B cell (primary cell): ENCODE data around the gene MYH11.

ENCODE experiments used
- EZH2 ChIP-seq: IDR thresholded peaks from 2 replicates; pipeline ENCODE4 v1.6.1; 2012; ENCODE audit warnings: borderline replicate concordance, low read depth, mild to moderate bottlenecking, moderate library complexity, low read length; ENCODE audit not compliant: insufficient read depth, poor library complexity, severe bottlenecking
- TF ChIP-seq, protein P1 (sequence below): fragments of 200-600 bp; IDR thresholded peaks from one replicate; pipeline ENCODE4 v1.8.0; 2022; ENCODE audit warnings: antibody characterized with exemption, mild to moderate bottlenecking

DNA sequence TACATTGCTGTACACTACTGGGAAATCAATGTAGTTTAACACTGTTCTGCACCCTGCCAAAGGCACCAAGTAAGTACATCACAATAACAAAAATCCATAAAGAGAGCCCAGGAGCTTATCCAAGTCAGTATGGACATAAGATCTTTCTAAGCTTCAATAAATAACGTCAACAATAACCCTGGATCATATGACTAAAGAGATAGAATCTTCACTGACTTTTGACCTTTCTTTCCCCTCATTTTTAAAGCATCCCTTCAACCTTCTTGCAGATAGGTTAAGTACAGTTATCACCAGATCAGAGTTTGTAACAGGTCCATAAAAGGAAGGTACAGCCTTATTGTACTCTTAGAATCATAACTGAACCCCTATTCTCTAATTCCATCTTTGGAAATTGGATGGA is 29.2 kb upstream of the MYH11 start:
- TF ChIP-seq, protein P1, sequence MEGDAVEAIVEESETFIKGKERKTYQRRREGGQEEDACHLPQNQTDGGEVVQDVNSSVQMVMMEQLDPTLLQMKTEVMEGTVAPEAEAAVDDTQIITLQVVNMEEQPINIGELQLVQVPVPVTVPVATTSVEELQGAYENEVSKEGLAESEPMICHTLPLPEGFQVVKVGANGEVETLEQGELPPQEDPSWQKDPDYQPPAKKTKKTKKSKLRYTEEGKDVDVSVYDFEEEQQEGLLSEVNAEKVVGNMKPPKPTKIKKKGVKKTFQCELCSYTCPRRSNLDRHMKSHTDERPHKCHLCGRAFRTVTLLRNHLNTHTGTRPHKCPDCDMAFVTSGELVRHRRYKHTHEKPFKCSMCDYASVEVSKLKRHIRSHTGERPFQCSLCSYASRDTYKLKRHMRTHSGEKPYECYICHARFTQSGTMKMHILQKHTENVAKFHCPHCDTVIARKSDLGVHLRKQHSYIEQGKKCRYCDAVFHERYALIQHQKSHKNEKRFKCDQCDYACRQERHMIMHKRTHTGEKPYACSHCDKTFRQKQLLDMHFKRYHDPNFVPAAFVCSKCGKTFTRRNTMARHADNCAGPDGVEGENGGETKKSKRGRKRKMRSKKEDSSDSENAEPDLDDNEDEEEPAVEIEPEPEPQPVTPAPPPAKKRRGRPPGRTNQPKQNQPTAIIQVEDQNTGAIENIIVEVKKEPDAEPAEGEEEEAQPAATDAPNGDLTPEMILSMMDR: no peak
- no peak for TF ChIP-seq EZH2
